ENCODE results near the gene ZBTB16. TPM values are rescaled to one million over a fixed set of nuclear protein-coding genes. Genes with fewer than 3 reads are reported as not detected.

ZBTB16 gene
- total and polyA plus RNA-seq, 2 experiments from 2014 or later, result 0.29 to 1.4 TPM

- Mint-ChIP-seq H3K4me3 (no peak overlapping the region), H3K27ac (no peak overlapping the region), H3K27me3 (ENCODE audit: insufficient read depth, low read depth, poor library complexity) (no peaks in the 10 kb centered on the region), H3K4me1 (peaks cover 13% of the 10 kb centered on the region; the same call in 2 of the 3 replicates), H3K36me3 (ENCODE audit: low read depth) (no peaks in the 10 kb centered on the region), H3K9me3 (no peaks in the 10 kb centered on the region)
- H3K4me2 ChIP-seq, result no peak overlapping the region
- H4K20me1 ChIP-seq (replicated peaks; ENCODE audit: insufficient read depth), result no peaks in the 10 kb centered on the region
- no peak for TF ChIP-seq ZNF114 (CRISPR knock-in tag; IDR thresholded peaks at IDR 0.05)
- TF ChIP-seq ETS1 (IDR thresholded peaks at IDR 0.05), result no peak
- TF ChIP-seq POLR2AphosphoS5 (IDR thresholded peaks at IDR 0.05; ENCODE audit: low read depth), result no peak
- no peak for TF ChIP-seq ZNF462 (CRISPR knock-in tag; IDR thresholded peaks at IDR 0.05)
- no peak for TF ChIP-seq CTCF (conservative IDR thresholded peaks at IDR 0.05; ENCODE audit: low read depth in 2 of 2)
- TF ChIP-seq JUNB (IDR thresholded peaks at IDR 0.05; ENCODE audit: unreplicated experiment), result no peak
- no peak for TF ChIP-seq REST (IDR thresholded peaks at IDR 0.05; ENCODE audit: unreplicated experiment)
- no peak for TF ChIP-seq STAT1 (IDR thresholded peaks at IDR 0.05; ENCODE audit: unreplicated experiment)
- H3K9me2 ChIP-seq (ENCODE audit: insufficient read depth), result peaks cover 6% of the 10 kb centered on the region; the same call in 1 of the 2 replicates
- 0 out of 2 replicates have a peak, but pooled peaks cover 3% of the 10 kb centered on the region for H3K4me1 ChIP-seq (ENCODE audit: insufficient read depth)
- H3F3A ChIP-seq (replicated peaks; ENCODE audit: low read depth), result no peaks in the 10 kb centered on the region
- H3K36me3 ChIP-seq (ENCODE audit: insufficient read depth), result no peaks in the 10 kb centered on the region
- no peak for ATAC-seq
- H3K27me3 ChIP-seq (ENCODE audit: insufficient read depth), result no peaks in the 10 kb centered on the region
- no peak overlapping the region for H3K27ac ChIP-seq (ENCODE audit: low read depth)
- H3K4me3 ChIP-seq, result no peak overlapping the region
- H2AFZ ChIP-seq, result no peak overlapping the region; the same call in 1 of the 2 replicates
- no peak for DNase-seq (ENCODE audit: low spot score)
- H3K79me2 ChIP-seq (replicated peaks; ENCODE audit: insufficient read depth), result no peaks in the 10 kb centered on the region
Observed at GRCh38 chr11:114025329-114025907, 34.1 kb upstream of the ZBTB16 start.

All from GM23338 (cell line).